MM.1S (cell line): Measurements from ENCODE around the gene PRSS21.
A peak's percentile ranks its signal among the peaks of the same experiment; 100 is the strongest.

Source experiments
- DNase-seq: peaks from one replicate; pipeline ENCODE4 v3.0.0-alpha.2; 2015
- H2AFZ ChIP-seq: fragments of 300-600 bp; sonication (generic); 2 replicates; pipeline ENCODE4 v1.6.0; 2016; ENCODE audit warnings: antibody characterized with exemption, low read length
- H3F3A ChIP-seq: fragments of 300-600 bp; sonication (generic); 2 replicates; pipeline ENCODE4 v1.6.1; 2016; ENCODE audit warnings: mild to moderate bottlenecking, antibody characterized with exemption, low read length, moderate library complexity, mixed read lengths; ENCODE audit not compliant: insufficient read depth
- H3K27ac ChIP-seq: fragments of 300-600 bp; sonication (generic); 2 replicates; pipeline ENCODE4 v1.5.1; 2016; ENCODE audit warnings: mild to moderate bottlenecking, low read length
- H3K27me3 ChIP-seq: fragments of 300-600 bp; sonication (generic); replicated peaks from 2 replicates; pipeline ENCODE4 v1.6.0; 2016; ENCODE audit warnings: low read length; ENCODE audit not compliant: insufficient read depth
- H3K36me3 ChIP-seq: fragments of 300-600 bp; sonication (generic); replicated peaks from 2 replicates; pipeline ENCODE4 v1.6.1; 2016; ENCODE audit warnings: mild to moderate bottlenecking, low read length, mixed read lengths; ENCODE audit not compliant: insufficient read depth
- H3K4me1 ChIP-seq: fragments of 300-600 bp; sonication (generic); 2 replicates; pipeline ENCODE4 v1.6.1; 2016; ENCODE audit warnings: low read length, mixed read lengths
- H3K4me2 ChIP-seq: fragments of 300-600 bp; sonication (generic); 2 replicates; pipeline ENCODE4 v1.6.0; 2016; ENCODE audit warnings: low read depth, low read length
- H3K4me3 ChIP-seq: fragments of 300-600 bp; sonication (generic); 2 replicates; pipeline ENCODE4 v1.5.1; 2016; ENCODE audit warnings: low read length, mixed read lengths
- H3K79me2 ChIP-seq: fragments of 300-600 bp; sonication (generic); 2 replicates; pipeline ENCODE4 v1.6.1; 2016; ENCODE audit warnings: mixed run types, low read length, mixed read lengths
- H3K9ac ChIP-seq: fragments of 300-600 bp; sonication (generic); 2 replicates; pipeline ENCODE4 v1.6.1; 2016; ENCODE audit warnings: low read length, mixed read lengths
- H3K9me2 ChIP-seq: fragments of 300-600 bp; sonication (generic); replicated peaks from 2 replicates; pipeline ENCODE4 v1.6.1; 2016; ENCODE audit warnings: mild to moderate bottlenecking, low read length, mixed read lengths; ENCODE audit not compliant: insufficient read depth
- H3K9me3 ChIP-seq: fragments of 300-600 bp; sonication (generic); replicated peaks from 2 replicates; pipeline ENCODE4 v1.6.1; 2016; ENCODE audit warnings: mild to moderate bottlenecking, low read length, mixed read lengths; ENCODE audit not compliant: insufficient read depth
- H4K20me1 ChIP-seq: fragments of 300-600 bp; sonication (generic); 2 replicates; pipeline ENCODE4 v1.6.1; 2016; ENCODE audit warnings: mild to moderate bottlenecking, low read length, moderate library complexity, mixed read lengths; ENCODE audit not compliant: insufficient read depth
- CTCF ChIP-seq: fragments of 300-600 bp; sonication (generic); IDR thresholded peaks from 2 replicates; pipeline ENCODE4 v1.5.1; 2016; ENCODE audit warnings: antibody characterized with exemption, low read length, mixed read lengths
- EZH2 ChIP-seq: fragments of 300-600 bp; sonication (generic); optimal IDR thresholded peaks from 2 replicates; pipeline ENCODE3; 2017; ENCODE audit warnings: low read depth, mild to moderate bottlenecking, antibody characterized with exemption, low read length, mixed read lengths
- EZH2phosphoT487 ChIP-seq: fragments of 300-600 bp; sonication (generic); IDR thresholded peaks from 2 replicates; pipeline ENCODE4 v1.6.1; 2018; ENCODE audit warnings: antibody characterized with exemption, low read length

Gene PRSS21

DNA sequence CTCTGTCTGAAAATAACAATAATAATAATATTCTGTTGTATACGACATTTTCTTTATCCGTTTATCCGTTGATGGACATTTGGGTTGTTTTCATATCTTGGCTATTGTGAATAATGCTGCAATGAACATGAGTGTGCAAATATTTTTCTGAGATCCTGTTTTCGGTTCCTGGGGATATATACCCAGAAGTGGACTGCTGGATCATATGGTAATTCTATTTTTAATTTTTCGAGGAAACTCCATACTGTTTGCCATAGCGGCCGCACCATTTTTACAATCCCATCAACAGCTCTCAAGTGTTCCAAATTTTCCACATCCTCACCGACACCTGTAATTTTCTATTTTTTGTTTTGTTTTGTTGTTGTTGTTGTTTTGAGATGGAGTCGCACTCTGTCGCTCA lies 24.1 kb upstream of the PRSS21 start:
- Histone ChIP-seq H4K20me1 (no peaks in the 10 kb centered on the region), H3F3A (no peaks in the 10 kb centered on the region), H3K9me2 (no peaks in the 10 kb centered on the region), H3K27ac (no peak overlapping the region), H3K4me1 (peaks cover 6% of the 10 kb centered on the region; the same call in 1 of the 2 replicates), H3K9me3 (no peaks in the 10 kb centered on the region), H3K79me2 (no peaks in the 10 kb centered on the region), H3K9ac (no peak overlapping the region), H3K4me2 (no peak overlapping the region), H3K27me3 (peaks cover 74% of the 10 kb centered on the region), H2AFZ (no peak overlapping the region), H3K36me3 (no peaks in the 10 kb centered on the region), H3K4me3 (no peak overlapping the region)
- TF ChIP-seq CTCF (no peak), EZH2 (no peak), EZH2phosphoT487 (no peak)
- no peak for DNase-seq

- no peak for TF ChIP-seq EZH2
- no peaks in the 10 kb centered on the region for H3K9me3 ChIP-seq
- H3K4me2 ChIP-seq = peak overlapping the region; percentile 60; the same call in 1 of the 2 replicates
- H3K79me2 ChIP-seq = no peaks in the 10 kb centered on the region
- H3K9me2 ChIP-seq = no peaks in the 10 kb centered on the region
- H2AFZ ChIP-seq = no peak overlapping the region
- no peak overlapping the region for H3K27ac ChIP-seq
- no peak overlapping the region for H3K9ac ChIP-seq
- H3F3A ChIP-seq = no peaks in the 10 kb centered on the region
- H3K4me3 ChIP-seq = no peak overlapping the region
- H3K36me3 ChIP-seq = no peaks in the 10 kb centered on the region
- H4K20me1 ChIP-seq = no peaks in the 10 kb centered on the region
- peaks cover 64% of the 10 kb centered on the region for H3K27me3 ChIP-seq
- no peak for DNase-seq
- H3K4me1 ChIP-seq = peaks cover 6% of the 10 kb centered on the region; the same call in 1 of the 2 replicates
Measured at GRCh38 chr16:2795395-2796143, 21.5 kb upstream of the PRSS21 start.

DNA sequence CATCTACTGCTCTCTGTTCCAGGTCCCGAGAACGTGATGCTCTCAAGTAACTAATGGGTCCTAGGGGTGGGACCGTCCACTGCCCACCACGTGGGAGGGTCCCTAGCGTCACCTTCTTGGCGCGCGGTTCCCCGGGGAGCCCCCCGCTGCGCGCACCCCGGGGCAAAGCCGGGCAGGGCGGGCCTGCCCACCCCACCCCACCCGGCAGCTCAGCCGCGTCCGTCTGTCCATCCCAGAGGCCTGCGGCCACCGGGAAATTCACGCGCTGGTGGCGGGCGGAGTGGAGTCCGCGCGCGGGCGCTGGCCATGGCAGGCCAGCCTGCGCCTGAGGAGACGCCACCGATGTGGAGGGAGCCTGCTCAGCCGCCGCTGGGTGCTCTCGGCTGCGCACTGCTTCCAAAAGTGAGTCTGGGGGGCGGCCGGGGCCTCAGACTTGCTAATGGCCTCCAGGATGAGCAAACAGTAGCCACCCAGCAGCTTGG lies 18.3 kb upstream of the PRSS21 start:
- no peaks in the 10 kb centered on the region for H3K79me2 ChIP-seq

More for the DNA sequence above, 18.3 kb upstream of the PRSS21 start:
- H3K36me3 ChIP-seq = no peaks in the 10 kb centered on the region
- H3K4me2 ChIP-seq = no peak overlapping the region
- H3F3A ChIP-seq = no peaks in the 10 kb centered on the region
- H3K9ac ChIP-seq = no peak overlapping the region
- H3K9me2 ChIP-seq = no peaks in the 10 kb centered on the region
- H2AFZ ChIP-seq = no peak overlapping the region
- H3K27me3 ChIP-seq = peaks cover 49% of the 10 kb centered on the region
- no peaks in the 10 kb centered on the region for H3K9me3 ChIP-seq
- H4K20me1 ChIP-seq = no peaks in the 10 kb centered on the region
- TF ChIP-seq CTCF = no peak
- TF ChIP-seq EZH2 = no peak
- no peak for TF ChIP-seq EZH2phosphoT487
- no peak overlapping the region for H3K27ac ChIP-seq
- no peak overlapping the region for H3K4me3 ChIP-seq
- peaks cover 6% of the 10 kb centered on the region; the same call in 1 of the 2 replicates for H3K4me1 ChIP-seq
- DNase-seq = no peak
